ENCODE measurements around the gene TRIM9.

TRIM9 gene

DNA sequence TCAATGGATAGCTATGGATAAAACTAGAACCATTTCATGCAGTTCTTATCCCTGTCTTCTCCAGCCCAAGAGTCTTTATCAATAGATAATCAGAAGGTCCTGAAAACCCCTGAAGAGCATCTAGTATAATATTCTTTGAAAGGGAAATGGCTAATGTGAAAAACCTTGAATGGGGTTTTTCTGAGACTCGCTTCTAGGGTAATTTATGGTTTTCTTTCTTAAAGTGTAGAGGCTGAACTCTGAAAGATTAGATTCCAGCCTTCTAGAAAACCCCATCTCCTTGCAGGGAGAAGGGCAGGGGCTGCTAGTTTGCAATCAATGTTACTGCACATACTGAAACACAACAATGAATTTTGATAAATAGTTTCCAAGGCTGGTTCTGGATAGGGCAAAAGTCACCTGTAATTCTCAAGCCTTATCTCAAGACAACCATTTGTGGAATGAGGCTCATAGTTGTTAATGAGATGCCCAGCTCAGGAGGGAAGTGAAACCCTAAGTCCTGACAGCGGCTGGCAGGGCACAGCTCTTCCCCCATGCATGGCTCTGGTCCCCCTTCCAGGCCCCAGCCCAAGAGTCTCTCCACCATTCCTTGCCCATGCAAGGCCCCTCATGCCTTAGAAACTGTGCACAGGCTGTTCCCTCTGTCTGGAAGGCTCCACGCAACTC is 116.9 kb downstream of the TRIM9 start:
- TF ChIP-seq, protein P1, sequence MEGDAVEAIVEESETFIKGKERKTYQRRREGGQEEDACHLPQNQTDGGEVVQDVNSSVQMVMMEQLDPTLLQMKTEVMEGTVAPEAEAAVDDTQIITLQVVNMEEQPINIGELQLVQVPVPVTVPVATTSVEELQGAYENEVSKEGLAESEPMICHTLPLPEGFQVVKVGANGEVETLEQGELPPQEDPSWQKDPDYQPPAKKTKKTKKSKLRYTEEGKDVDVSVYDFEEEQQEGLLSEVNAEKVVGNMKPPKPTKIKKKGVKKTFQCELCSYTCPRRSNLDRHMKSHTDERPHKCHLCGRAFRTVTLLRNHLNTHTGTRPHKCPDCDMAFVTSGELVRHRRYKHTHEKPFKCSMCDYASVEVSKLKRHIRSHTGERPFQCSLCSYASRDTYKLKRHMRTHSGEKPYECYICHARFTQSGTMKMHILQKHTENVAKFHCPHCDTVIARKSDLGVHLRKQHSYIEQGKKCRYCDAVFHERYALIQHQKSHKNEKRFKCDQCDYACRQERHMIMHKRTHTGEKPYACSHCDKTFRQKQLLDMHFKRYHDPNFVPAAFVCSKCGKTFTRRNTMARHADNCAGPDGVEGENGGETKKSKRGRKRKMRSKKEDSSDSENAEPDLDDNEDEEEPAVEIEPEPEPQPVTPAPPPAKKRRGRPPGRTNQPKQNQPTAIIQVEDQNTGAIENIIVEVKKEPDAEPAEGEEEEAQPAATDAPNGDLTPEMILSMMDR (IDR thresholded peaks at IDR 0.05; ENCODE audit: insufficient read depth, low read depth, low read length, missing control alignments) = no peak
- no peak overlapping the region for H3K4me3 ChIP-seq (ENCODE audit: low read depth, low read length)
- peak; percentile 39 for DNase-seq (ENCODE audit: low read depth)

DNA sequence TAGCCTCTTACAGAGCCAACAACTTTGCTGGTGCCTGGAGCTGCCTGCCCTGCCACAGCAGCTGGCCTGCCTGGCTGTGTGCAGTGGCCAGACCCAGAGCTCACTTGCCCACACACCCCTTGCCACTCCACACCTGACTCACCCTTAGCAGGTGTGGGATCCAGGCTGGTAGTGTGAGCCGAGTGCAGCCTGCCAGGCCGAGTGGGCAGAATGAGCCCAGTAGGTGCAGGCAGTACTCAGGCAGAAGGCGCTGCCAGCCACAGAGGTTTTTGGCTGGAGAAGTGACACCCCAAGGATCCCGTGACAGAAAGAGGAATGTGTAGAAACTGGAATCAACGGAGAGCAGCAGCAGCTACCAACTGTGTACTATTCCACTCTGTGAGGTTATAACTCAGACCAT is 120.8 kb downstream of the TRIM9 start:
- TF ChIP-seq, protein P1 (IDR thresholded peaks at IDR 0.05; ENCODE audit: insufficient read depth, low read depth, low read length, missing control alignments) = no peak
- H3K4me3 ChIP-seq (ENCODE audit: low read depth, low read length) = no peak overlapping the region
- DNase-seq (ENCODE audit: low read depth) = no peak

DNA sequence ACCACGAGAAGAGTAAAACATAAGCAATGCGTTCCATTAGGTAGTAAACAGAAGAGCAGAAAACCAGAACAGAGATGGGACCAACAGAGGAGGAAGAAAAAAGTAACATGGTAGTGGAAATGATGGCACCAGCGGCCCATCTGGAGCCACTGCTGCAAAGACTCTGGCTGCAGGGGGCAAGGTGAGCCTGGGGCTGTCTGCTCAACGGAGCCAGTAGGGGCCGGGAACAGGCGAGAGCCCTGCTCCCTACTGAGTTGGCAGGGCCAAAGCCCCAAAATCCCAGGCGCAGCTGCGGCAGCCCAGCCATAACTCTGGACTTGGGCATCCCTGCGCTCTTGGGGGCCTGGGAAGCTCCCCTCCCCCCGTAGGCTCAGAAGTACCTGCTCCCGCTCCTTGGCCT is 122.2 kb downstream of the TRIM9 start:
- no peak overlapping the region for H3K4me3 ChIP-seq (ENCODE audit: low read depth, low read length)
- TF ChIP-seq, protein P1 (IDR thresholded peaks at IDR 0.05; ENCODE audit: insufficient read depth, low read depth, low read length, missing control alignments) = no peak
- DNase-seq (ENCODE audit: low read depth) = no peak

DNA sequence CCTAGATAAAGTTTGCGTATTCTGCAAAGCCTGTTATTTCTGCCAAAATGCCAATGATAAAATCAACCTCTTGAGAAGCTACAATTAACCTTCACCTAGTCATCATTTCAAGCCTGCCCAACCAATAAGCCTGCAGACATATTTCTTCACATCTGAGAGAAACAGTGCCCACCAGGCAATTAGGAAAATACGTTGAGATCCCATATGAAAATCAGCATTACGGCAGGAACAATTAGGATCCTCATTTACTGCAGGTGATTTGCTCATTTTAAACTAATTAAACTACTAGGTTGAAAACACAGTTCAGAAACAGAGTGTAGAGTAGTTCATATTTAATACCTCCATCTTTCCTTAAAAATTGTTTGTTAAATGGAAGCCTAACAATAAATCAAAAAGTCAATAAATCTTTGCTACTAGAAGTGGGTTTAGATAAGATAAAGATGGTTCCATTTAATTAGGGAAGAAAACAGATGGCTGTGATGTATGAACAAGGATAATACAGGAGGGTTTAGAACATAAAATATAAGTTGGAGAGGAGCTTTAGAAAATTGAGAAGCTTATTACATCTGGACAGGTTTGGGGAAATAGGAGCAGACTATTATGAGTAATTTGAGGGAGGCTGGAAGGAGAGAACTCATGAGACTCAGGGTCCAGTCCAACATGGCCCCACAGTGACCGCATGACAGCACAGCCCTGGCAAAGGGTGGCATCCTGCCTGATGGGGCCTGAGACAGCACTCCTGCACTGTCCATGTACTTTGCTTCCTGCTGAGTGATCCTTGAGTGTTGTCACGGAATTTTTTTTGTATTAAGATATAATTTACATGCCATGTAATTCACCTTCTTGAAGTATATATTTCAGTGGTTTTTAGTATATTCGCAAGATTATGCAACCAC is 123.8 kb downstream of the TRIM9 start:
- no peak overlapping the region for H3K4me3 ChIP-seq (ENCODE audit: low read depth, low read length)
- TF ChIP-seq, protein P1 (IDR thresholded peaks at IDR 0.05; ENCODE audit: insufficient read depth, low read depth, low read length, missing control alignments) = no peak
- DNase-seq (ENCODE audit: low read depth) = no peak

DNA sequence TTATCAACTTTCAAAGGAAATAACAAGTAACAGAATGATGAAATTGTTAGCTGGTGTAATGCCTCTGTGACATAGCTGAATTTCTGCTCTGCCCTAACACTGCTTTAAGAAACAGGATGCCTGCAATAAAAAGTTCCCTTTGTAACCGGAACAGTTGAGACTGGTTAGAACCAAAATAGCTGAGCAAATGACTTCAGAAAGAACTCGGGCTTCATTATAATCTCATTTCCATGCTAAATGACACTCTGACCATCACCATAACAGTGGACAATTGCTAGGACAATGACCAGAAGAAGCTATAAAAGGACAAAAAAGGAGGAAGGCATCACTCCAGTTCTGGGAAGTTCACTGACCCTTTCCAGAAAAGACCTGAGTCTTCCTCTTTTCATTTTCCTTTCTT is 127.1 kb downstream of the TRIM9 start:
- TF ChIP-seq, protein P1 (IDR thresholded peaks at IDR 0.05; ENCODE audit: insufficient read depth, low read depth, low read length, missing control alignments) = no peak
- DNase-seq (ENCODE audit: low read depth) = no peak

DNA sequence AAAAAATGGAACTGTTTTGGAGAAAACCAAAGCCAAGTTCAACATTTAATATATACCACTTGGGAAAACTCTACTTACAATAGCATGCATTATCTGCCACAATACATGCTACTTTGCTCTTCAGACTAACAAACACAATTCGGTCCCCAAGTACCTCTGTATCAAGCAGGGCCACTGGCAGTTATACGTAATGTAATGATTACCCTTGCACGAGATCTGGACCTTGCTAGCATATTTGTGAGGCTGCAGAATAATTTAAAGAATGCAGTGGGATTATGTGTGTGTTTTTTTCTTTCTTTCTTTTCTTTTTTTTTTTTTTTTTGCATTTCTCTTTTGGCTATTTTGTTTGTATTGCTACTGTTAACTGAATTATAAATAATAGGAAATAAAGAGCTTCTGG is 127.8 kb downstream of the TRIM9 start:
- no peak for DNase-seq (ENCODE audit: low read depth)
- TF ChIP-seq, protein P1 (IDR thresholded peaks at IDR 0.05; ENCODE audit: insufficient read depth, low read depth, low read length, missing control alignments) = no peak
- H3K4me3 ChIP-seq (ENCODE audit: low read depth, low read length) = no peak overlapping the region

More for the DNA sequence above, 127.1 kb downstream of the TRIM9 start:
- H3K4me3 ChIP-seq (ENCODE audit: low read depth, low read length) = no peak overlapping the region
